GM12878 (cell line): Measurements from ENCODE around the gene PRSS8. TPM values are rescaled to one million over a fixed set of nuclear protein-coding genes. Genes with fewer than 3 reads are reported as not detected.

Experiments used
- ATAC-seq: fragments of 200-7000 bp; cut with Tn5 transposase; 3 replicates; pipeline ENCODE4 v1.9.1; 2020; ENCODE audit warnings: mild to moderate bottlenecking, moderate library complexity
- BruUV-seq: library from RNA; stranded (reverse); fragments of 400-500 nt; replicated peaks from 2 replicates; lab custom pipeline; 2021; lab: Mats Ljungman, UMichigan
- CTCF ChIA-PET: fragments of 300-600 bp; sonication (Branson Sonifier 250); formaldehyde crosslinking; extraction: SDS; loops from one replicate; lab custom pipeline; 2021; ENCODE audit warnings: inconsistent platforms; lab: Yijun Ruan, JAX
- POLR2A ChIA-PET: fragments of 350-600 bp; formaldehyde crosslinking; extraction: SDS; loops from one replicate; lab custom pipeline; 2021; ENCODE audit warnings: inconsistent platforms; lab: Charles Lee
- RAD21 ChIA-PET: fragments of 300-600 bp; sonication (Branson Sonifier 250); formaldehyde crosslinking; loops from one replicate; lab custom pipeline; 2023; ENCODE audit warnings: antibody characterized with exemption; ENCODE audit not compliant: unreplicated experiment; lab: Charles Lee
- SMC1A ChIA-PET: fragments of 300-600 bp; sonication (Branson Sonifier 250); formaldehyde crosslinking; loops from one replicate; lab custom pipeline; 2023; ENCODE audit not compliant: unreplicated experiment, uncharacterized antibody; lab: Charles Lee
- DNase-seq: peaks from one replicate; pipeline ENCODE4 v3.0.0-alpha.2; 2011; ENCODE audit warnings: low read depth, low spot score
- FAIRE-seq: peaks from 3 replicates; lab custom pipeline; 2011; peaks lifted over from hg19 to GRCh38; lab: Jason Lieb, UNC
- H2AFZ ChIP-seq: 2 replicates; pipeline ENCODE4 v1.6.0; 2011; ENCODE audit warnings: low read depth, low read length, control low read depth; ENCODE audit not compliant: control insufficient read depth
- H3K27ac ChIP-seq: 2 replicates; pipeline ENCODE4 v1.5.1; 2011; ENCODE audit warnings: control low read depth; ENCODE audit not compliant: control insufficient read depth, insufficient read depth
- H3K27me3 ChIP-seq, 2 experiments: replicated peaks in 1 of 2; 2 replicates each; pipeline versions ENCODE4 v1.6.0 to v1.6.1; 2011; ENCODE audit warnings: low read length in 1 of 2; ENCODE audit not compliant: control insufficient read depth in 2 of 2, insufficient read depth in 2 of 2
- H3K36me3 ChIP-seq, 2 experiments: 2 replicates each; pipeline ENCODE4 v1.5.1; 2011; ENCODE audit warnings: low read length in 1 of 2; ENCODE audit not compliant: control insufficient read depth in 2 of 2, insufficient read depth in 2 of 2
- H3K4me1 ChIP-seq: 2 replicates; pipeline ENCODE4 v1.6.1; 2011; ENCODE audit warnings: mild to moderate bottlenecking, low read length, moderate library complexity, mixed read lengths; ENCODE audit not compliant: control insufficient read depth, insufficient read depth
- H3K4me2 ChIP-seq: 2 replicates; pipeline ENCODE4 v1.6.0; 2011; ENCODE audit warnings: control low read depth; ENCODE audit not compliant: control insufficient read depth, insufficient read depth
- H3K4me3 ChIP-seq: fragments of 200-600 bp; sonication (generic); 2 replicates; pipeline ENCODE4 v1.5.1; 2016
- H3K79me2 ChIP-seq: 2 replicates; pipeline ENCODE4 v1.6.0; 2011; ENCODE audit warnings: low read length; ENCODE audit not compliant: control insufficient read depth, insufficient read depth
- H3K9ac ChIP-seq: 2 replicates; pipeline ENCODE4 v1.8.0; 2011; ENCODE audit warnings: low read length, control low read depth, mixed read lengths; ENCODE audit not compliant: control insufficient read depth, insufficient read depth
- H3K9me3 ChIP-seq: replicated peaks from 3 replicates; pipeline ENCODE4 v1.5.1; 2011; ENCODE audit warnings: mild to moderate bottlenecking, low read length; ENCODE audit not compliant: control insufficient read depth, insufficient read depth
- H4K20me1 ChIP-seq: 2 replicates; pipeline ENCODE4 v1.6.0; 2011; ENCODE audit not compliant: control insufficient read depth, insufficient read depth
- CHD4 ChIP-seq: fragments of 200-600 bp; sonication (generic); IDR thresholded peaks from 2 replicates; pipeline ENCODE4 v1.6.1; 2016; ENCODE audit warnings: mild to moderate bottlenecking
- E2F8 ChIP-seq: fragments of 450-650 bp; IDR thresholded peaks from 2 replicates; pipeline ENCODE4 v1.6.1; 2018; ENCODE audit warnings: mild to moderate bottlenecking, low read depth, moderate library complexity; ENCODE audit not compliant: partially characterized antibody
- EZH2 ChIP-seq: IDR thresholded peaks from 2 replicates; pipeline ENCODE4 v1.6.1; 2012; ENCODE audit warnings: low read depth, mild to moderate bottlenecking, control low read depth, inconsistent platforms, low read length, borderline replicate concordance; ENCODE audit not compliant: control insufficient read depth
- SREBF1 ChIP-seq: IDR thresholded peaks from 2 replicates; pipeline ENCODE4 v1.6.1; 2012; ENCODE audit warnings: mild to moderate bottlenecking, low read length
- ZBTB40 ChIP-seq: fragments of 450-650 bp; IDR thresholded peaks from 2 replicates; pipeline ENCODE4 v1.6.1; 2016; ENCODE audit warnings: mild to moderate bottlenecking, moderate library complexity, borderline replicate concordance
- WGBS: methylation state at CpG from one replicate; pipeline ENCODE4 v1.1.6; 2016; ENCODE audit warnings: low lambda C conversion rate; ENCODE audit not compliant: insufficient replicate concordance, insufficient coverage; ENCODE audit errors: missing lambda C conversion rate; 5-methylcytosine and 5-hydroxymethylcytosine counted together
- in situ Hi-C: fragments of 300-500 bp; cut with MboI; formaldehyde crosslinking; loops from 9 replicates; pipeline ENCODE4 v1.14.3; 2018; ENCODE audit warnings: mixed read lengths
- intact Hi-C: fragments of 100-400 bp; cut with micrococcal nuclease; formaldehyde crosslinking; loops from one replicate; pipeline ENCODE4 v1.14.2; 2022; ENCODE audit not compliant: unreplicated experiment
- polyA plus RNA-seq, 11 experiments: library from polyadenylated mRNA; depleted of rRNA in 4 of 11; unstranded in 6 of 11; stranded (reverse) in 5 of 11; fragments of >200 nt; fragmentation: Nextera tagmentation in 4 of 11; fragmentation: Illumina TruSeq in 1 of 11; extraction: Ambion mirVana in 4 of 11; extraction: Trizol in 1 of 11; gene quantifications; 1 replicate in 1 of 11; 2 replicates in 10 of 11; pipeline versions ENCODE4 v1.2.1 to v1.2.3, GENCODE V29; 2011 to 2016; ENCODE audit warnings: inconsistent platforms in 2 of 11, missing spikeins in 2 of 11, low read depth in 1 of 11
- total RNA-seq, 4 experiments: library from RNA; depleted of rRNA in 3 of 4; stranded (reverse); fragments of >200 nt in 3 of 4; fragmentation: Illumina TruSeq in 1 of 4; extraction: Trizol in 1 of 4; gene quantifications; 2 replicates each; pipeline versions ENCODE4 v1.2.1 to v1.2.3, GENCODE V29; 2013 to 2021

Gene PRSS8
- total and polyA plus RNA-seq, 10 of the 15 experiments (the other 5 are each of a cell fraction or from before 2014, with no cell fraction given), result 0.33 to 0.58 TPM; not detected in 8

DNA sequence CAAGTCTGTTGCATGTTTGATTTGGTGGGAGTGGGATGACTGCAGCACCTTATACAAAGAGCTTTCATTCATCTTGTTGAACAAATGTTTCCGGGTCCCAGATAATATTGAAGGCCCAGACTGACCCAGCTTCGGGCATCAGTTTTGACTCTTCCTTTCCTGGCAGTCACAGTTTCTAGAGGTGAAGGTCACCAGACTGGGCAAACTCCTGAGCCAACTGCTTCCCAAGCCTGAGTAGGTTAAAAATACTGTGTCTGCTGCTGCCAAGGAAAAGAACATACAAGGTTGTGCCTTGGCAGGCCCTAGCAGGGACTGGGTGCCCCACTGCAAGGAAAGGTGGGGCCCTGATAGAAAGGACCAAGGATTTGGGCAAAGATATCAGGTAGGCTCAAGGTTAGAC is 22.8 kb downstream of the PRSS8 start:
- Histone ChIP-seq H3K79me2 (peaks cover 13% of the 10 kb centered on the region), H3K27ac (no peak overlapping the region), H3K4me2 (no peak overlapping the region), H3K36me3 (peaks cover 0 to 4% of the 10 kb centered on the region in 2 experiments; a peak in 3 of 4 replicates), H4K20me1 (no peaks in the 10 kb centered on the region), H3K4me1 (peaks cover 11% of the 10 kb centered on the region), H3K4me3 (no peak overlapping the region), H3K9me3 (no peaks in the 10 kb centered on the region), H2AFZ (no peak overlapping the region), H3K9ac (no peak overlapping the region), H3K27me3 (no peaks in the 10 kb centered on the region)
- ChIA-PET POLR2A (no interaction called here), SMC1A (no interaction called here), RAD21 (no interaction called here), CTCF (interaction anchor here (1.6 kb wide), 1 partner anchor 30 kb away, joined by 7 read pairs; no protein-coding TSS in a partner anchor)
- DNase-seq (no peak), ATAC-seq (no peak), FAIRE-seq (no peak)
- in situ Hi-C loops (loop anchor here (10.0 kb wide), 1 partner anchor 762 kb away; the partner anchor contains the start of gene ZNF267), intact Hi-C loops (loop anchor here (10.0 kb wide), 1 partner anchor 762 kb away; the partner anchor contains the start of gene ZNF267)
- BruUV-seq, result no TSS peak
- WGBS, result 100% methylated on average over 2 of the region's 2 CpGs
- TF ChIP-seq SREBF1 (no peak), ZBTB40 (no peak), CHD4 (no peak), E2F8 (no peak), EZH2 (no peak)
